NAMALWA (cell line): ENCODE results near the gene CRAMP1.
"Not testable (repeated sequence)": the region's sequence is repeated elsewhere in the genome, so short reads cannot be mapped to it uniquely, and the experiment has no call there.

ENCODE experiments used
- DNase-seq: peaks from one replicate; pipeline ENCODE4 v3.0.0-alpha.2; 2015; ENCODE audit warnings: low spot score

Gene CRAMP1

DNA sequence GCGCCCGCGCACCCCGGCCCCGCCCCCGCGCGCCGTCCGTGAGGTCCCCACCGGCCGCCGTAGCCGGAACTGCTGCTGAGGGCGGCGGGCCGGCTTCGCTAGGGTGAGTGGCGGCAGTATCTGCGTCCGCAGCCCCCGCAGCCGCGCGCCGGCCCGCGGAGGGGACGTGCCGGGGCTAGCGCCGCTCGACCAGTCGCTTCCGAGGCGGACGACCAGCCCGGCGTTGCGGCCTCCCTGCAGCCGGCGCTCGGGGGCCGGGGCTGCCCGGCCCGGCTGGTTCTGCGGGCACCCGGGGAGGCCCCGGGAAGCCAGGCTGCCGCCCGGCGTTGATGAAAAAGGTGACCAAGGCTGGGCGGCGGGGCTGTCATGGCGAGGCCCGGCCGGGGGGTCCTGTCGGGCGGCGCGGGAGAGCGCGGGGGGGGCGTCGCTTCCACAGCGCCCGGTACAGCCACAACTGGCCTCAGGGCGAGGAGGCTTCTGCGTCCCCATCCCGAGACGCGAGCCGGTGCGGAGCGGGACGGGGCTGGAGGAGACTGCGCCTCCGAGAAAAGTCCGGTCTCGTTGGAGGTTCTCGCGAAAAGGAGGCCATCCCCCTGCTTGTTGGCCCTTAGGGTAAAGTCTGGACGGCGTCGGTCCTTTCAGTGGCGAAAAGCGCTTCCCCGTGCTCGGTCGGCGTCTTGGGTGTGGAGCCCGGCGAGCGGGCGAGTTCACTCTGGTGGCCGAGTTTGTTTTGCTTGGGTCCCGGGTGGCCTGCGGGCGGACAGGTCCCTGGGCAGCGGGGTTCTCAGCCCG is at the start of gene CRAMP1:
Gene CRAMP1, plus strand, starts transcription at position 41 of the 792 bp plus-strand sequence. CDS start 2,280 bp downstream, outside the sequence.
- peak; percentile 54 for DNase-seq

GRCh38 chr16:1563786-1564185 is 48.4 kb upstream of the CRAMP1 start:
- DNase-seq = no peak

DNA sequence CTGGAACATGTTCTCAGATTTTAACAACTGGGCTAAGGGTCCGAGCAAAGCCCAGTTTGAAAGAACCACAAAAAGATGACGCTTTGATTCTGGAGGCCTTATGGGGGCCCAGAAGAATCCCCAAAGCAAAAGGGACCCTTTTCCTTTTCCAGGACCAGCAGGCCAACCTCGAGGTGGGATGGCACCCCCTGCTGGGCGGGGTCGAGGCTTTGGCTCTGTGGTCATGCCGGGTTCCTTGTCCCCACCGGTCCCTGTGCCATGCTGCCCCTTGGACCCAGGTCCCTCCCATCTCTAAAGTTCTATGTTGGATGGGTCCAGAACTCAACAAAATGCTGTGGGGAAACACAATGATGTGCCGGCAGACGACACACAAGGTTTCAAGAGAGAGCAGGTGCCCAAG is 47.8 kb upstream of the CRAMP1 start:
- no peak for DNase-seq

GRCh38 chr16:1565083-1565805 is 46.9 kb upstream of the CRAMP1 start:
- no peak for DNase-seq

DNA sequence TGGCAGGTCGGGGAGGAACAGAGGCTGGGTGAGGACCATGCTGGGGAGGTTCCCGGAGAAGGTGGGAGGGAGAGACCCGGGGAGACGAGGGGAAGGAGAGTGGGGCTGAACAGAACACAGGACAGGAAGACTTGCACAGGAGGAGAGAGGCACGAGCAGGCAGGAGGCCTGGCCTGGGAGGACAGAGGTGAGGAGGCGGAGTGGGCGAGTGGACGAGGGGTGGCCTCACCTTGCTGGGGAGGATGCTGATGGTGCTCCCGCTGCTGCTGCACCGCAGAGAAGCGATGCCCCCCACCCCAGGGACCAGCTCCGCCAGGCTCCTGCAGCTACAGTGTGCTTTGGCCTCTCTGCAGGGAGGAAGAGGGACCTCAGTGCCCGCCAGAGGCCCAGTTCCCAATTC is 44.2 kb upstream of the CRAMP1 start:
- DNase-seq = no peak

GRCh38 chr16:1571012-1571671 is 41.0 kb upstream of the CRAMP1 start:
- DNase-seq = no peak

DNA sequence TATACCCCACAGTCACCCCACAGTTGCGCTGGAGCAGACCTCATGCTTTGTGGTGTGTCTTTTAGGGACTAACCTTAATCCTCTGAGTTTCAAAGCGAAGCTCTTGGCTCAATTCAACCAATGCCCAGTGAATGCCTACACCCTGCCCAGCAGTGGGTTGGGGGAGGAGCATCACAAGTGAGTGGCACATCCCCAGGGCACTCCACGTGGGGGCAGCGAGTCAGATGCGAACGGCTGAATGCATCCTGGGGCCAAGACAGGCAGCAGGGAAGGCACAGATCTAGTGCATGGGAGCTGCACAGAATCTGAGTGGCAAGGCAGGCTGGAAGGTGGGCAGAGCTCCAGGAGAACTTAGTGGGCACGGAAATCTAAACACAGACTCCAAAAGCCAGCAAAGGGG is 39.5 kb upstream of the CRAMP1 start:
- no peak for DNase-seq

DNA sequence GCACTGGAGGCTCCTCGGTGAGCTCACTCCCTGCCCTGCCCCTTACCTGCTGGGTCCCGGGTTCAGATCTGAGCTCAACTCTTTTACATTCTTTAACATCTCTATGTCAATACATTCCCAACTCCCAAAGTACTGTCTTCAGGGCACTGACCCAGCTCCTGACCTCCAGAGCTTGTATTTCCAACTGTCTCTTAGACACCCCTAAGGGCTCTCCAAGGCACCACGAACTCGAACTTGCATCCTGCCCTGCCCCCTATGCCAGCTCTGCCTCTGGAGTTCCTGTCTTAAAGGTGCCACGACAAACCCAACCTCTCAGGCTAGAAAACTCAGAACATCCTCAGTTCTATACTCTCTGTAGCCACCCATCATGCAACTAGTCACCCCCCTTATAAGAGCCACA is 38.9 kb upstream of the CRAMP1 start:
- no peak for DNase-seq

GRCh38 chr16:1575578-1575977 is 36.6 kb upstream of the CRAMP1 start:
- DNase-seq = no peak

DNA sequence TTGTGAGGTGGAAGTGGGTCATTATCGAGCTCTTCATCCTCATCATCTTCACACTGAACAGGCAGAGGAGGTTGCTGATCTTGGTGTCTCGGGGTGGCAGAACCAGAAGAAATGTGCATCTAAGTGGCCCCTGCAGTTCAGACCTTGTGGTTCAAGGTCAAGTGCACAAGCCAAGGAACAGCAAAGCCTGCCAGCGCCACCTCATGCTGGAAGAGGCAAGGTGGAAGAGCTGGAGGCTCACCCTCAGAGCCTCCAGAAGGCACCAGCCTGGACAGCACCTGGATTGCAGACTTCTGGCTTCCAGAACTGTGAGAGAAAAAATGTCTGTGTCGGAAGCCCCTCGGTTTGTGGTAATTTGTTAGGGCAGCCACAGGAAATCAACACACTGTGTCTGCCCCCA is 32.9 kb upstream of the CRAMP1 start:
- DNase-seq = no peak

- no peak for DNase-seq
These were observed 31.9 kb upstream of the CRAMP1 start for GRCh38 chr16:1580256-1580655.

- DNase-seq = no peak
These were observed 31.2 kb upstream of the CRAMP1 start for GRCh38 chr16:1580956-1581355.

DNA sequence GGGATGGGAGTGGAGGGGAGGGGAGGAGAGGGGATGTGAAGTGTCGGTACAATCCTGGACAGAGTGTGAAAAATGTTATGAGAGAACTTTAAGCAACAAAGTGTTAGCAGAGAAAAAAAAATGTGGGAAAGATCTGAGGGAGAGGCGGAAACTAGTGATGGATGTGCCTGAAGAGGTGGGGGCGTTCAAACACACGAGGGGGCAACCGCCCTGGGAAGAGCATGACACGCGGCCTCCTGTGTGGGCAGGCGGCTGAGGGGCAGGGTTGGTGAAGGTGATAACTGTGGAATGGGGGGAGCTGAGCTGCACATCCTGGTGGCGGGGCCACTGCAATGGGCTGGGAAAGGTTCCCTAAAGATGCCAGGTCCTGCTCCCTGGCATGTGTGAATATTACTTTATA is 30.4 kb upstream of the CRAMP1 start:
- no peak for DNase-seq

DNA sequence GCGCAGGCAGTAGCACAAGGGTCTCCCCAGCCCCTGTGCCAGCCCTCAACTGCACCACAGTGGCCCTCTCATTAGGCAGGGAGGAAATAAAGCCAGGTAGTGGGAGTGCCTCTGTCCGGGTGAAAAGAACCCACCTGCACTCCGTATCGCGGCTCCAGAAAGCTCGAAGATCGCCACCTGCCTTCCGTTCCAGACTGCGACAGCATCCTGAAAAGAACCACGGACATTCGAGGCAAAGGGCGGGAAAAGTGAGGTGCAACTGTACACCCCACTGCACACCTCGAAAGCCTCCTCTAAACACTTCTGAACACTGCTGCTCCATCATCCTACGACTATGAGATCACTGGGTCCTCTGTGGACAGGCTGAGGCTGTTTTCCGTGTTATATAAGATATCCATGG is 29.0 kb upstream of the CRAMP1 start:
- no peak for DNase-seq

GRCh38 chr16:1584926-1585484 is 27.2 kb upstream of the CRAMP1 start:
- DNase-seq = no peak

DNA sequence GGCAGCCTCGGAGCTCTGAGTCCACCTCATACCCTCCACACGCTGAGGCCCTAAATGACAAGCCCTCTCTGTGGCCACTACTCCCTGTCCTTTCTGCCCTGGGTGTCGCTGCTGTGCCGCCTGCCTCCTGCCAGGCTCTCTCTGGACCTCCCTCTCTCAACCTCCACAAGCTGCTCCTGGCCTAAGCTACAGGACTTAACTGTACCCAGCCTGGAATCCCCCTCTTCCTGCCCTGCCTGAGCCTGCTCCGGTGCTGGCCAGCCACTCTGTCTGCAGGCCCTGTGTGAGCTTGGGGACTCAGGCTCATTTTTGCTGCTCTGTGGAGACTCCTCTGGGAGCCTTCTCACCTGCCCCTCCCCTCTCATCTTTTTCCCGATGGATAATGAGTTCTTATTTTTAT is 21.8 kb upstream of the CRAMP1 start:
- no peak for DNase-seq

DNA sequence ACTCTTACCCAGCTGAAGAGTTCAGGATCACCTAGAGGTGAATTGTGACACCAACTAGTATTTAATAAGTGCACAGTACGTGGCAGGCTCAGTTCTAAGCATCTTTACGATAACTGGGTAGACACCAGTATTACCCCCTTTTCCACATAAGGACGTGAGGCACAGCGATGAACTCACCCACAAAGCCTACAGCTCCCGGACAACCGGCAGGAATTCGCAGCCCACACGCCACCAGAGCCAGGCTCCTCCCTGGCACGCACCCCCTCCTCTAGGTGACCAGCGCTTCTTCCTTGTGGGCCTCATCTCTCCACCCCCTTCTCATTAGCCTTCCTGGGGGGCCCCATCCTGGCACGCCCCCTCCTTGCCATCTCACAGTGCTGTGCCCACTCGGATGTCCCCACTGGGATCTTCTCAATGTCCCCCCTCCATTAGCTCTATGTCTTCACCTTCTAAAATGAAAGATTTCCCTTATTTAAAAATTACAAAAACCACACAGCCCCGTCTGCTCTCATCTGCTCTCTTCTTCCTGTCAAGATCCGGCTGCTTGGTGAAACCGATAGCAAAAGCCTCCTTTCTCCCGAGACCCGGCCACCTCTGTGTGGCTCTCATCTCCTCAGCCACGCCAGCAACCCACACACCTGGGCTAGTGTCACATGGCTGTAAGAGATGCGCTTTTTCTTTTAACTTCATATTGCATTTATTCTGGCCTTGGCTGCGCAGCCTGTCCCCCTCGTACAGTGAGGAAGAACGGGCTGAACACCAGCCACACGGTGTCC is 21.0 kb upstream of the CRAMP1 start:
- no peak for DNase-seq

DNA sequence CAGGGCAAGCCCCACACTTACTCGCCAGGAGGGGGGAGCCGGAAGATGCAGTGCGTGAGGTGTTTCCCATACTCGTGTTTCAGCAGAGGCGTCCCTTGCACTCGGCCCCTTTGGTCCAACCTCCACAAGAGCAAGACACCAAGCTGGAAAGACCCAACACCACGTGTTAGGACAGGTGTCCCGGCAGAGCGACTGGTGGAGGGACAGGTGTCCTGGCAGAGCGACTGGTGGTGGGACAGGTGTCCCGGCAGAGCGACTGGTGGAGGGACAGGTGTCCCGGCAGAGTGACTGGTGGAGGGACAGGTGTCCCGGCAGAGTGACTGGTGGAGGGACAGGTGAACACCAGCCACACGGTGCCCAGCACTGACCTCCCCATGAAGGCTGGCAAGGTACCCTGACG is 19.7 kb upstream of the CRAMP1 start:
- no peak for DNase-seq

GRCh38 chr16:1595511-1595910 is 16.6 kb upstream of the CRAMP1 start:
- DNase-seq = not testable (repeated sequence)

DNA sequence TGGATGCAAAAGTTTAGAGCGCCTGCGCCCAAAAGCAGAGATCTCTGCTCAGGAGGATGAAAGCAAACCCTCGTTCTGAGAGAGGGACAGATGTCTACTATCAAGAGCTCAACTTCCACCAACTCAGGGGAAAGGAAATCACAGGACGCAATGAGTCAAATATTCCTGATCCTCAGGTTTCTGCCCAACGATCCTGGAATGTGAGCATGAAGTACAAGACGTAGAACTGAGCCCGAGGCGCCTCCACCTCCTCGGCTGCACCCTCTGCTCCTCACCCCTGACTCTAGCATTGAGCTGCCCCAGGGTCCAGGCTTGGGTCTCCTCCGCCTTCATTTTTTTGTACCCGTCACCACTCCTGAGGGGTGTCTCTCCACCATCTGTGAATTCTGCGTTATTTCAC is 15.6 kb upstream of the CRAMP1 start:
- no peak for DNase-seq

GRCh38 chr16:1597154-1597553 is 15.0 kb upstream of the CRAMP1 start:
- DNase-seq = no peak

- DNase-seq = no peak
These were observed 11.1 kb upstream of the CRAMP1 start for GRCh38 chr16:1601031-1601430.
